Fibroblast of the aortic adventitia (primary cell): ENCODE results near the gene ENPP6. TPM values are rescaled to one million over a fixed set of nuclear protein-coding genes. Genes with fewer than 3 reads are reported as not detected.
A peak's percentile ranks its signal among the peaks of the same experiment; 100 is the strongest.

Experiments used
- DNase-seq: peaks from one replicate; pipeline ENCODE4 v3.0.0-alpha.2; 2010; ENCODE audit warnings: low read depth
- H3K4me3 ChIP-seq: 2 replicates; pipeline ENCODE4 v1.5.1; 2011; ENCODE audit warnings: low read depth, mild to moderate bottlenecking, control low read depth, low read length, moderate library complexity
- total RNA-seq: library from RNA; depleted of rRNA; stranded (reverse); fragments of >200 nt; gene quantifications from 2 replicates; pipeline ENCODE4 v1.2.3, GENCODE V29; 2012; ENCODE audit warnings: low replicate concordance
- TF ChIP-seq, protein P1 (sequence below): IDR thresholded peaks from 2 replicates; pipeline ENCODE4 v1.5.1; 2011; ENCODE audit warnings: mild to moderate bottlenecking, low read length, control low read depth, inconsistent platforms; ENCODE audit not compliant: insufficient read depth

The ENPP6 gene
- total RNA-seq, 1 donor = 0.18 TPM

DNA sequence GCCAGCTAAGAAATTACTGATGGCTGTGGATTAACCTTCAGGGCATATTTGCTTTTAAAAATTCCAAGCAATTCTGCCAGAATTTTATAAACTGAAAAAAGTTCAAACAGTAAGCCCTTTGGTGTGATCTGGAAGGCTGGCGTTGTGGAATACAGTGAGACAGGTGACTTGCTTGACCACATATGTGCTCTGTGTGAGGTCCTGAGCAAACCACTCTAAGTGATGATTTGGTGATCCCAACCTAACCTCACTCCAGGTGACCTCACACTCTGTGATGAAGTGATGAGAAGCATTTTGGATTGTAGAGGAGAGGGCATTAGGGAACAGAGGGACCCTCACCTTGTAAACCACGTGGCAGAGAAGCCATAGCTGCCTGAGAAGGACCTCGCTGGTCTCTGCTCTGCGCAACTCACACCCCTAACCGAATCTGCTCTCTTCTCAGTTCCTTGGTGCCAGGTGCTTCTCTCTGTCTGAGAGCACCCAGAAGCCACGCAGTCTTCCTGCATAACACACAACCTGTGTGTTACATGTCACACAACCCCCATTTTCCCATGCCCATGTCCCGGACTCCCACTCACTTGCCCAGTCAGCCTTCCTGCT lies 106.3 kb downstream of the ENPP6 start:
- DNase-seq = no peak
- H3K4me3 ChIP-seq = no peak overlapping the region
- TF ChIP-seq, protein P1, sequence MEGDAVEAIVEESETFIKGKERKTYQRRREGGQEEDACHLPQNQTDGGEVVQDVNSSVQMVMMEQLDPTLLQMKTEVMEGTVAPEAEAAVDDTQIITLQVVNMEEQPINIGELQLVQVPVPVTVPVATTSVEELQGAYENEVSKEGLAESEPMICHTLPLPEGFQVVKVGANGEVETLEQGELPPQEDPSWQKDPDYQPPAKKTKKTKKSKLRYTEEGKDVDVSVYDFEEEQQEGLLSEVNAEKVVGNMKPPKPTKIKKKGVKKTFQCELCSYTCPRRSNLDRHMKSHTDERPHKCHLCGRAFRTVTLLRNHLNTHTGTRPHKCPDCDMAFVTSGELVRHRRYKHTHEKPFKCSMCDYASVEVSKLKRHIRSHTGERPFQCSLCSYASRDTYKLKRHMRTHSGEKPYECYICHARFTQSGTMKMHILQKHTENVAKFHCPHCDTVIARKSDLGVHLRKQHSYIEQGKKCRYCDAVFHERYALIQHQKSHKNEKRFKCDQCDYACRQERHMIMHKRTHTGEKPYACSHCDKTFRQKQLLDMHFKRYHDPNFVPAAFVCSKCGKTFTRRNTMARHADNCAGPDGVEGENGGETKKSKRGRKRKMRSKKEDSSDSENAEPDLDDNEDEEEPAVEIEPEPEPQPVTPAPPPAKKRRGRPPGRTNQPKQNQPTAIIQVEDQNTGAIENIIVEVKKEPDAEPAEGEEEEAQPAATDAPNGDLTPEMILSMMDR = no peak

DNA sequence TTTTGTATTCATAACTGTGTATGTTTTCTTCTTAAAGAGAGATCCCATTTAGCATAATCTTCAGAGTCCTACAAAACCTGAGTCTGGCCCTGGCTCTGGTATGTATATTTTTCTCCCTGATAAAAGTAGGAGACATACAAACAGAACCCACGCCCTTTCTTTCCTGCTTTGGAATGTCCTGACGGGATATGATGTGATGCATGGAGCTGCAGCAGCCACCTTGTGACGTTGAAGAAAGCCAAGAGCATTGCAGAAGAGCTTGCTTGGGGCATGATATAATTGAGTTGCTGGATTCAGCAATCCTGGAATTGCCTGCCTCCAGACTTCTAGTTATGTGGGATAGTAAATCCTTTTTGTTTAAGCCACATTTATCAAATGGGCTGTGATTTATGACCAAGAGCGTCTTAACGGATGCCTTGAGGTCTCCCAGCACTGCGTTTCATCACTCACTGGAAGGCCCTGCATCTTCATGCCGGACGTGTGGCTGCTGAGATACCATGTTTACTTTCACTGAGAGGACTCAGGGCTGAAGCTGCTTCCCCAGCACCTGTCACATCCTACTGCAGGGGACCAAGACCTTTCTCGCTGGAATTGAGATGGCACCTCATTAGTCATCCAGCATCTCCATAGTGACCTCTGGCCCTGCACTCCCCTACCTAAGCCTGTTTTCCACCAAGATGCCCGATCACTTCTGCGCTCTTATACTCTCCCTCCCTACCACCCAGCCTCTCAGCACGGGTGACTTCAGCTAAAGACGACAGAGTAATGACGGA lies 107.0 kb downstream of the ENPP6 start:
- TF ChIP-seq, protein P1 = no peak
- H3K4me3 ChIP-seq = no peak overlapping the region
- DNase-seq = no peak

DNA sequence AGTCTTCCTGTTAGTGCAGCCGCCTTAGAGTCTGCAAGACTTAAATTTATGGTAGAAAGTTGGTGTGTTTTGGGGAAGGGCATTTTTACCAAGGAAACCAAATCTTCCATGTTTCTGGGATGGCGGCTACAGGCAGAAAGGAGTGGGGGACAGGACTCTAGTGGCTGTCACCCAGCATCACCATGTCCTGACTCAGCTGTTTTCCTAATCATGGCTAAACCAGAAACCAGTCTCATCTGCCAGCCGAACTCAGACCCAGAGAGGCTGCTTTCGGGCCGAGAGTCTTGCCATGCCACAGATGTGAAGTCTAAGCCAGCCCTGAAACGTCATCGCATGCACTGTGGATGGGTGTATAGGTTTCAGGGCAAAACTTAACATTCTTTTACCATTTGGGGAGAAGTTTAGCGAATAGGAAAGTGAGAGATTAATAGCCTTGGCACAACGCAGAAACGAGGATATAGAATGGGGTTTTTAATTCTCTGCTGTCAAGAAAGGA lies 109.6 kb downstream of the ENPP6 start:
- H3K4me3 ChIP-seq = no peak overlapping the region
- DNase-seq = no peak
- TF ChIP-seq, protein P1 = no peak

DNA sequence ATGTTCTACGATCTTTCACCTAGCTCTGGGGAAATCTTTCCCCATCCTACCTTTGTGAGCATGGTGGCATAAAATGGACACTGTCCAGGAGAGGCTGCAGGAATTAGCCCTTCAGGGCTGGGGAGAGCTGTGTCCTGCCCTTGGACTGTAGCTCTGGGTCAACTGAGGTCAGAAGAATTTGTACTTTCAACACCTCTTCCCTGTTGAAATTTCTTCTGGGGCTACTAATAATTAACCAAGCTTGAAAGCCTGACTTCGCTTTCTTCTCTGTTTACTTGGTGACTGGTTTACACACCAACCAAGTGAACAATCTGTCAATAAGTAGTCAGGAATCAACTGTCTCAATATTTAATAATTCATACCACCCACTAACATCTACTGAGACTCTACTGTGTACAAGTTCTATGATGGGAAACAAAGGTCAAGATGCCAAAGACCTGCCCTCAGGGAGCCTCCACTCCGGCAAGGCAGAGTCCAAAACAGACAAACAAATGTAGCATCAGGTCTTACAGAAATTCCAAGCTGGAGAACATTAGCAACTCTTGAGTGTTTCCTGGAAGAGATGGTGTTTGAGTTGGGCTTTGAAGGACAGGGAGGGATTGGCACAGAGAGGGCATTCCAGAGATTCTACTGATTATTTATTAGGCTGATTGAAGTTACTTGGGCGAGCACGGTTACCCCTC lies 113.1 kb downstream of the ENPP6 start:
- TF ChIP-seq, protein P1 = no peak
- peak; percentile 33 for DNase-seq
- H3K4me3 ChIP-seq = no peak overlapping the region

DNA sequence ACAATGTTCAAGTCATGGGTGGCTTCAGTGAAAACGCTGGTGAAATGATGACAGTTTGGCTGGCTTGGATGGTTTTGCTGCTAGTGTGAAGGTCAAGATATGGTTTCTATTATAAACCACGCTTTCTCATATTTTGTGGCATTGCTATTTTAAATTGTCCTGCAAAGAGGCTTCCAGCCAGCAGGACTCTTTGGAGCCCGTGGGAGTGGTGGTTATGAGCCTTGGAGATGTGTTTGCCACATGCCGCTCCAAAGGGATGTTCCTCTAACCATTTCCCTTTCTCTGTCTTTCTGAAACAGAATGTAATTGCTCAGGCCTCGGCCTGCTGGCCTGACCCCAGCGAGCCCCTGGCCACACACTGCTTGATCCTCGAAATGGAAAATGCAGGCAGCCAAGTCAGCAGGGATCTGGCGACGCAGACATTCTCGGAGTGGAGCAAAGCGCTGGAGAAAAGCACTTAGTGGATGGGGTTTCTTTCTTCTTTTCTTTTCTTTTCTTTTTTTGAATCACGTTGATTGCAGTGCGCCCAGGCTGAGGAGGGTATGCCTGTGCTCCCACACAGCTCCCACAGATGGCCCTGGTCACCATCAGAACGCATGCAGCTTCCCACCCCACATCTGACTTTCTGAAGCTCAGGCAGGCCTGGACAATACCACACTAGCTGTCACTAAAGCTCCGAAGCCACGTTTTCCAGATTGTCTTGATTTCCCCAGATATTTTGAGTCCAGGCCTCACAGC lies 114.0 kb downstream of the ENPP6 start:
- DNase-seq = no peak
- TF ChIP-seq, protein P1 = no peak

DNA sequence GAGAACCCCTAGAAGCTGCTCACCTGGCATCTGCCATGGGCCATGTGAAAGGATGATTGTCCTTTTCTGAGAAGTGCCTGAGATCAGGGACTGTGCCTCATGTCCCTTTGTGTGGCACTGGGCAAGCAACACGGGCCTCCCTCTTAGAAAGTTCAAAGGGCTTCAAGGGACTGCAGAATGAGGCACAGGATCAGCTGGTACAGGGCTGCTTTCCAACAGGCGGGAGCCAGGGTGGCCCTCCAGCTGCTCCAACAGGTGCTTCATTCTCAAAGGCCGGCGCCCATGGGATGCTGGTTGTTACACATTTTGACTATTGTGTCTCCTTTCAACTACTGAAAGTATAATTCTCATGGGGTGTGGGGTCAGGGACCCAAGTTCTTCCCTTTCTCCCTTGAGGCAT lies 114.7 kb downstream of the ENPP6 start:
- no peak for DNase-seq
- H3K4me3 ChIP-seq = no peak overlapping the region
- TF ChIP-seq, protein P1 = no peak

More for the DNA sequence above, 114.0 kb downstream of the ENPP6 start:
- H3K4me3 ChIP-seq = no peak overlapping the region
